ENCODE data around the gene CSTB.

Gene CSTB

GRCh38 chr21:43818685-43819084 is 42.6 kb upstream of the CSTB start:
- no peak for TF ChIP-seq CTCF (IDR thresholded peaks at IDR 0.05; ENCODE audit: low read depth, low read length)
- no peak overlapping the region for H3K4me3 ChIP-seq (ENCODE audit: low read depth, low read length)

GRCh38 chr21:43817157-43818086 is 41.3 kb upstream of the CSTB start:
- H3K4me3 ChIP-seq (ENCODE audit: low read depth, low read length) = no peak overlapping the region
- no peak for TF ChIP-seq CTCF (IDR thresholded peaks at IDR 0.05; ENCODE audit: low read depth, low read length)

- no peak for TF ChIP-seq CTCF (IDR thresholded peaks at IDR 0.05; ENCODE audit: low read depth, low read length)
- H3K4me3 ChIP-seq (ENCODE audit: low read depth, low read length) = no peak overlapping the region
These were observed 40.5 kb upstream of the CSTB start for GRCh38 chr21:43816611-43817071.

GRCh38 chr21:43815991-43816390 is 39.9 kb upstream of the CSTB start:
- no peak for TF ChIP-seq CTCF (IDR thresholded peaks at IDR 0.05; ENCODE audit: low read depth, low read length)
- H3K4me3 ChIP-seq (ENCODE audit: low read depth, low read length) = no peak overlapping the region

- TF ChIP-seq CTCF (IDR thresholded peaks at IDR 0.05; ENCODE audit: low read depth, low read length) = no peak
- H3K4me3 ChIP-seq (ENCODE audit: low read depth, low read length) = no peak overlapping the region
These were observed 39.1 kb upstream of the CSTB start for GRCh38 chr21:43815107-43815613.

GRCh38 chr21:43814215-43815106 is 38.4 kb upstream of the CSTB start:
- no peak for TF ChIP-seq CTCF (IDR thresholded peaks at IDR 0.05; ENCODE audit: low read depth, low read length)
- H3K4me3 ChIP-seq (ENCODE audit: low read depth, low read length) = no peak overlapping the region
